Lung (tissue), 12 donors: Measurements from ENCODE around the gene THAP4. TPM values are rescaled to one million over a fixed set of nuclear protein-coding genes. Genes with fewer than 3 reads are reported as not detected.

Source experiments
- ATAC-seq: fragments of 200-7000 bp; cut with Tn5 transposase; one replicate; pipeline ENCODE4 v1.9.1; 2020; ENCODE audit warnings: moderate number of reproducible peaks; ENCODE audit not compliant: insufficient read depth, low FRiP score
- DNase-seq, 3 donors: peaks; one replicate each; pipeline ENCODE4 v3.0.0-alpha.2; 2013 to 2017
- H3K27ac ChIP-seq, 2 donors: one replicate each; pipeline ENCODE4 v1.5.1; 2013; ENCODE audit warnings: mild to moderate bottlenecking in 2 of 2, moderate library complexity in 2 of 2, control low read depth in 1 of 2, inconsistent platforms in 1 of 2, low read depth in 1 of 2, low read length in 1 of 2
- H3K27me3 ChIP-seq, 3 donors: one replicate each; pipeline ENCODE4 v1.5.1; 2013; ENCODE audit warnings: low read length in 2 of 3; ENCODE audit not compliant: control insufficient read depth in 3 of 3, insufficient read depth in 3 of 3
- H3K36me3 ChIP-seq, 4 donors: one replicate each; pipeline ENCODE4 v1.5.1; 2013; ENCODE audit warnings: low read length in 4 of 4, mild to moderate bottlenecking in 1 of 4, moderate library complexity in 1 of 4; ENCODE audit not compliant: control insufficient read depth in 4 of 4, insufficient read depth in 4 of 4
- H3K4me1 ChIP-seq, 5 donors: one replicate each; pipeline ENCODE4 v1.5.1; 2013; ENCODE audit warnings: low read length in 5 of 5, mild to moderate bottlenecking in 2 of 5, moderate library complexity in 1 of 5; ENCODE audit not compliant: control insufficient read depth in 5 of 5, insufficient read depth in 5 of 5
- H3K4me3 ChIP-seq: one replicate; pipeline ENCODE4 v1.5.1; 2013; ENCODE audit warnings: mild to moderate bottlenecking, control low read depth, moderate library complexity
- H3K9ac ChIP-seq, 2 donors: one replicate each; pipeline ENCODE4 v1.5.1; 2013; ENCODE audit warnings: low read length in 2 of 2, control low read depth in 1 of 2; ENCODE audit not compliant: insufficient read depth in 1 of 2
- H3K9me3 ChIP-seq, 4 donors: one replicate each; pipeline ENCODE4 v1.5.1; 2013; ENCODE audit warnings: low read length in 3 of 4, mild to moderate bottlenecking in 1 of 4, moderate library complexity in 1 of 4; ENCODE audit not compliant: control insufficient read depth in 4 of 4, insufficient read depth in 3 of 4
- CTCF ChIP-seq: IDR thresholded peaks from 2 replicates; pipeline ENCODE4 v1.5.1; 2012; ENCODE audit warnings: mild to moderate bottlenecking; ENCODE audit errors: control extremely low read depth, extremely low read depth
- WGBS, 2 donors: extraction: QIAGEN DNeasy Blood & Tissue Kit; methylation state at CpG; one replicate each; pipeline ENCODE4 v1.1.7; 2013; 5-methylcytosine and 5-hydroxymethylcytosine counted together
- polyA plus RNA-seq, 2 donors: library from polyadenylated mRNA; stranded (reverse); fragments of 200-250 nt; gene quantifications; one replicate each; pipeline ENCODE4 v1.2.1, GENCODE V29; 2013
- total RNA-seq, 2 donors: library from RNA; depleted of rRNA in 1 of 2; stranded (reverse); fragments of >200 nt in 1 of 2; gene quantifications; one replicate each; pipeline ENCODE4 v1.2.1, GENCODE V29; 2014 to 2021
- donor health status: control.
- donor health status: control.
- donor health status: Bipolar disorder and iron deficiency.
- donor health status: healthy.
- donor health status: DM: yes; HTN: yes; CAD: no.

The THAP4 gene
- total and polyA plus RNA-seq, 4 donors = 40.0 to 53.7 (median 45.0) TPM

GRCh38 chr2:241640165-241640795, 3.3 kb upstream of the THAP4 start:
- WGBS, 2 donors = 88 to 95% methylated on average over 8 of the region's 8 CpGs
- Histone ChIP-seq H3K27ac (no peak overlapping the region), H3K4me1 (peaks cover 6 to 20% (median 12%) of the 10 kb centered on the region in 5 donors), H3K9ac (no peak overlapping the region), H3K36me3 (peaks cover 0 to 7% (median 5%) of the 10 kb centered on the region in 4 donors), H3K4me3 (no peak overlapping the region), H3K9me3 (no peaks in the 10 kb centered on the region), H3K27me3 (no peaks in the 10 kb centered on the region)
- no peak for TF ChIP-seq CTCF
- ATAC-seq (no peak), DNase-seq (no peak)

DNA sequence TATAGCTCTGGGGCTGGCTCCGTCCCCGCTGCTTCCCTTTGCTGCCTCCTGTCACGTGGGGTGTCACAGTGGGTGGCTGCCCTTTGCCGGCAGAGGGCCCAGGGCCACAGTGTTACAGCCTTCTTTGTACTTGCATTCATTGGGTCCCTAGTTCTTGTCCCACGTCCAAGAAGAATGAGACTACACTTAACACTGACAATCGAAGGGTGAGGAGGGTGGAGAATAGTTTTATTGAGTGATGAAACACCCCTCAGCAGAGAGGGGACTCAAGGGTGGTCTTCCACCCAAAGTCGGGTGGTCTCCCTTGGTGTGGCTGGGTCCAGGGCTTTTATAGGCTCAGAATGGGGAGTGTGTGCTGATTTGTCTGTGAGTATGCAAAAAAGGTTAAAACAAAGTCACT, 2.4 kb upstream of the THAP4 start:
- H3K4me3 ChIP-seq = no peak overlapping the region
- H3K9me3 ChIP-seq = no peaks in the 10 kb centered on the region
- ATAC-seq = no peak
- DNase-seq = no peak
- no peaks in the 10 kb centered on the region for H3K27me3 ChIP-seq
- no peak for TF ChIP-seq CTCF
- no peak overlapping the region for H3K27ac ChIP-seq
- H3K9ac ChIP-seq = no peak overlapping the region
- 96 to 97% methylated on average over 7 of the region's 7 CpGs for WGBS, 2 donors
- H3K4me1 ChIP-seq = peaks cover 6 to 26% (median 15%) of the 10 kb centered on the region in 5 donors
- peaks cover 0 to 10% (median 4%) of the 10 kb centered on the region in 4 donors for H3K36me3 ChIP-seq

GRCh38 chr2:241638940-241639339, 2.0 kb upstream of the THAP4 start:
- no peak for ATAC-seq
- Histone ChIP-seq H3K9me3 (no peaks in the 10 kb centered on the region), H3K27ac (no peak overlapping the region), H3K36me3 (peaks cover 0 to 13% (median 4%) of the 10 kb centered on the region in 4 donors), H3K27me3 (no peaks in the 10 kb centered on the region), H3K4me1 (peaks cover 6 to 26% (median 16%) of the 10 kb centered on the region in 5 donors), H3K4me3 (no peak overlapping the region), H3K9ac (no peak overlapping the region)
- 96 to 97% methylated on average over 14 of the region's 14 CpGs for WGBS, 2 donors
- no peak for DNase-seq
- TF ChIP-seq CTCF = no peak
